H1 (cell line): Measurements from ENCODE around the gene TRAK1. TPM values are rescaled to one million over a fixed set of nuclear protein-coding genes. Genes with fewer than 3 reads are reported as not detected.

Experiments
- CTCF ChIA-PET: fragments of 300-600 bp; sonication (Branson Sonifier 250); formaldehyde crosslinking; loops from one replicate; lab custom pipeline; 2021; ENCODE audit not compliant: partially characterized antibody; lab: Charles Lee
- POLR2A ChIA-PET: fragments of 300-600 bp; sonication (Branson Sonifier 250); formaldehyde crosslinking; loops from one replicate; lab custom pipeline; 2021; ENCODE audit warnings: inconsistent platforms; ENCODE audit not compliant: partially characterized antibody; lab: Charles Lee
- DNase-seq, 2 experiments: peaks; one replicate each; pipeline versions ENCODE4 v3.0.0 to v3.0.0-alpha.2; 2010 to 2022; ENCODE audit warnings: low spot score in 2 of 2, low read depth in 1 of 2, mixed read lengths in 1 of 2
- FAIRE-seq: peaks from 2 replicates; lab custom pipeline; 2011; peaks lifted over from hg19 to GRCh38; lab: Jason Lieb, UNC
- H2AFZ ChIP-seq: 2 replicates; pipeline ENCODE4 v1.8.1; 2012; ENCODE audit warnings: low read length, inconsistent platforms
- H2AK5ac ChIP-seq: 2 replicates; pipeline ENCODE4 v1.6.1; 2013; ENCODE audit warnings: low read depth, low read length
- H2BK120ac ChIP-seq: replicated peaks from 2 replicates; pipeline ENCODE3; 2013; ENCODE audit warnings: low read depth, low read length, inconsistent platforms
- H2BK12ac ChIP-seq: 2 replicates; pipeline ENCODE4 v1.6.1; 2013; ENCODE audit warnings: low read depth, low read length
- H2BK15ac ChIP-seq: 2 replicates; pipeline ENCODE4 v1.6.1; 2013; ENCODE audit warnings: low read length
- H2BK20ac ChIP-seq: 2 replicates; pipeline ENCODE4 v1.6.1; 2013; ENCODE audit warnings: low read length
- H2BK5ac ChIP-seq: 2 replicates; pipeline ENCODE4 v1.6.1; 2013; ENCODE audit warnings: low read depth, low read length
- H3K14ac ChIP-seq: 2 replicates; pipeline ENCODE4 v1.6.1; 2013; ENCODE audit warnings: inconsistent platforms; ENCODE audit not compliant: insufficient read length
- H3K18ac ChIP-seq: 2 replicates; pipeline ENCODE4 v1.6.1; 2013; ENCODE audit warnings: low read length; ENCODE audit errors: extremely low read depth
- H3K23ac ChIP-seq: 2 replicates; pipeline ENCODE4 v1.6.1; 2013; ENCODE audit warnings: inconsistent platforms; ENCODE audit not compliant: insufficient read length
- H3K23me2 ChIP-seq: 2 replicates; pipeline ENCODE4 v1.6.1; 2013; ENCODE audit warnings: low read depth, low read length
- H3K27ac ChIP-seq: 2 replicates; pipeline ENCODE4 v1.6.1; 2011; ENCODE audit warnings: low read depth, low read length, inconsistent platforms
- H3K27me3 ChIP-seq, 4 experiments: replicated peaks in 1 of 4; 1 replicate in 1 of 4; 2 replicates in 3 of 4; pipeline versions ENCODE4 v1.6.1 to v1.8.1; 2011 to 2013; ENCODE audit warnings: low read length in 3 of 4, mild to moderate bottlenecking in 3 of 4, inconsistent platforms in 2 of 4, mixed read lengths in 2 of 4, moderate library complexity in 1 of 4; ENCODE audit not compliant: control insufficient read depth in 3 of 4, insufficient read depth in 3 of 4; ENCODE audit errors: extremely low read depth in 1 of 4
- H3K36me3 ChIP-seq, 4 experiments: 2 replicates each; pipeline versions ENCODE4 v1.6.1 to v1.8.1; 2011 to 2013; ENCODE audit warnings: mild to moderate bottlenecking in 4 of 4, low read length in 3 of 4, moderate library complexity in 2 of 4, control low read depth in 1 of 4, inconsistent platforms in 1 of 4; ENCODE audit not compliant: insufficient read depth in 4 of 4, control insufficient read depth in 2 of 4
- H3K4ac ChIP-seq: replicated peaks from 2 replicates; pipeline ENCODE3; 2013; ENCODE audit warnings: low read length, low read depth, mixed read lengths, inconsistent platforms; ENCODE audit not compliant: insufficient read length
- H3K4me1 ChIP-seq, 4 experiments: replicated peaks in 1 of 4; 1 replicate in 1 of 4; 2 replicates in 3 of 4; pipeline versions ENCODE4 v1.6.1 to v1.8.1; 2011 to 2013; ENCODE audit warnings: low read length in 3 of 4, inconsistent platforms in 2 of 4, mixed read lengths in 1 of 4; ENCODE audit not compliant: insufficient read depth in 4 of 4, control insufficient read depth in 3 of 4
- H3K4me2 ChIP-seq, 2 experiments: 2 replicates each; pipeline versions ENCODE4 v1.6.1 to v1.8.1; 2011 to 2013; ENCODE audit warnings: low read depth in 2 of 2, low read length in 2 of 2, control low read depth in 1 of 2, inconsistent platforms in 1 of 2, mild to moderate bottlenecking in 1 of 2; ENCODE audit not compliant: insufficient read depth in 1 of 2
- H3K4me3 ChIP-seq, 4 experiments: fragments of 200-600, 300-600 bp in 1 of 4; sonication (generic), shearing (Covaris generic), sonication (Bioruptor Twin) in 1 of 4; 2 replicates each; pipeline versions ENCODE4 v1.5.1 to v1.8.1; 2011 to 2016; ENCODE audit warnings: low read length in 4 of 4, low read depth in 3 of 4, control low read depth in 2 of 4, inconsistent platforms in 2 of 4, mild to moderate bottlenecking in 2 of 4, mixed read lengths in 1 of 4, moderate library complexity in 1 of 4; ENCODE audit not compliant: insufficient read depth in 2 of 4; ENCODE audit errors: extremely low read depth in 1 of 4
- H3K56ac ChIP-seq: replicated peaks from 2 replicates; pipeline ENCODE3; 2013; ENCODE audit warnings: low read depth, mild to moderate bottlenecking, mixed read lengths, low read length, inconsistent platforms; ENCODE audit not compliant: insufficient read length
- H3K79me1 ChIP-seq: 2 replicates; pipeline ENCODE4 v1.6.1; 2013; ENCODE audit warnings: low read depth, low read length, control low read depth
- H3K79me2 ChIP-seq, 2 experiments: 2 replicates each; pipeline versions ENCODE4 v1.6.1 to v1.8.1; 2012 to 2013; ENCODE audit warnings: low read length in 2 of 2, mild to moderate bottlenecking in 2 of 2, inconsistent platforms in 1 of 2; ENCODE audit not compliant: insufficient read depth in 2 of 2, control insufficient read depth in 1 of 2
- H3K9ac ChIP-seq, 4 experiments: replicated peaks in 1 of 4; 1 replicate in 1 of 4; 2 replicates in 3 of 4; pipeline versions ENCODE4 v1.6.1 to v1.8.1; 2011 to 2013; ENCODE audit warnings: low read depth in 3 of 4, low read length in 3 of 4, control low read depth in 2 of 4, mild to moderate bottlenecking in 2 of 4, moderate library complexity in 2 of 4, inconsistent platforms in 1 of 4; ENCODE audit errors: extremely low read depth in 1 of 4
- H3K9me3 ChIP-seq, 2 experiments: 2 replicates each; pipeline versions ENCODE4 v1.6.1 to v1.8.1; 2012 to 2013; ENCODE audit warnings: mild to moderate bottlenecking in 2 of 2, moderate library complexity in 2 of 2, control low read depth in 1 of 2, inconsistent platforms in 1 of 2, low read depth in 1 of 2, low read length in 1 of 2, mixed read lengths in 1 of 2; ENCODE audit not compliant: insufficient read depth in 2 of 2
- H4K20me1 ChIP-seq, 2 experiments: replicated peaks in 1 of 2; 2 replicates each; pipeline versions ENCODE3 to v1.8.1; 2011 to 2013; ENCODE audit warnings: inconsistent platforms in 2 of 2, low read length in 2 of 2, mild to moderate bottlenecking in 1 of 2; ENCODE audit not compliant: insufficient read depth in 2 of 2, control insufficient read depth in 1 of 2
- H4K5ac ChIP-seq: 2 replicates; pipeline ENCODE4 v1.6.1; 2013; ENCODE audit warnings: low read length, low read depth, mixed read lengths, inconsistent platforms; ENCODE audit not compliant: insufficient read length
- H4K8ac ChIP-seq: 2 replicates; pipeline ENCODE4 v1.8.0; 2013; ENCODE audit warnings: mild to moderate bottlenecking, moderate library complexity, low read length, inconsistent platforms; ENCODE audit not compliant: insufficient read depth; ENCODE audit errors: extremely low read depth
- H4K91ac ChIP-seq: replicated peaks from 2 replicates; pipeline ENCODE3; 2013; ENCODE audit warnings: low read length, mixed read lengths, inconsistent platforms; ENCODE audit not compliant: insufficient read length
- POLR2AphosphoS5 ChIP-seq: IDR thresholded peaks from 2 replicates; pipeline ENCODE4 v1.6.1; 2011; ENCODE audit warnings: low read depth, low read length
- RNF2 ChIP-seq: fragments of 200-900, 300-1000 bp; sonication (generic); IDR thresholded peaks from 2 replicates; pipeline ENCODE4 v1.7.1; 2016; ENCODE audit warnings: borderline replicate concordance, low read depth, mild to moderate bottlenecking, antibody characterized with exemption, low read length; ENCODE audit not compliant: poor library complexity, severe bottlenecking; ENCODE audit errors: missing control alignments
- WGBS, 2 experiments: shearing (Covaris generic) in 1 of 2; methylation state at CpG; one replicate each; pipeline versions ENCODE4 v1.1.6 to v1.1.7; 2013 to 2015; ENCODE audit warnings: low lambda C conversion rate in 2 of 2, mixed read lengths in 2 of 2, inconsistent platforms in 1 of 2, low coverage in 1 of 2, missing lambda C conversion rate in 1 of 2; ENCODE audit not compliant: insufficient replicate concordance in 2 of 2, insufficient coverage in 1 of 2, insufficient read length in 1 of 2; ENCODE audit errors: extremely low coverage in 1 of 2, missing lambda C conversion rate in 1 of 2; 5-methylcytosine and 5-hydroxymethylcytosine counted together
- polyA plus RNA-seq, 7 experiments: library from polyadenylated mRNA; depleted of rRNA in 3 of 7; stranded (reverse) in 5 of 7; unstranded in 2 of 7; fragments of >200 nt in 5 of 7; fragments of 200-250 nt in 2 of 7; gene quantifications; 1 replicate in 5 of 7; 2 replicates in 1 of 7; 4 replicates in 1 of 7; pipeline versions ENCODE4 v1.2.1 to v1.2.3, GENCODE V29; 2011 to 2013; ENCODE audit warnings: missing spikeins in 2 of 7, mixed read lengths in 2 of 7
- total RNA-seq: library from RNA; stranded (reverse); fragmentation: NEBNext Ultra II Directional; extraction: Animal tissue kit (Norgen Biotek cat#: 25700); gene quantifications from 2 replicates; pipeline ENCODE4 v1.2.1, GENCODE V29; 2021

TRAK1 gene
- total and polyA plus RNA-seq, 2 of the 8 experiments (the other 6 are each of a cell fraction or from before 2014, with no cell fraction given): 21.3 to 32.7 TPM

DNA sequence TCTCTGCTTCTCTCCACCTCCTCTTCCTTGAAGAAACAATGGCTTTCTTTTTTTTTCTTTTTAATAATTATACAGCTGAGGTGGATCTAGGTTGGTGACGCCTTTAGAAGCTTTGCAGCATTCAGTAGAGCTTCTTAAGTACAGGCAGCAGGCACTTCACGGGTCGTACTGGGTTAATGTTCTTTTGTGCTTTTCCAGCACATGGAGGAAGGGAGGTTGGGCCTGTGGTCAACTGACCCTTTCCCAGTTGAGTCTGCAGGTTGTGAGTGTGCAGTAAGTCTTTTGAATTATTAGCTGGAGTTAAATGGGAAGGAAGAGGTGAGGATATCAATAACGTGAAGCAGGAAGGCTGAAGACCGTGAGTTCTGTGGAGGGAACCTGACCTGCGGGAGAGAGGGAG lies 7.0 kb downstream of the TRAK1 start:
- 0 out of 2 replicates have a peak overlapping the region, but pooled peaks have one; percentile 53 for H3K18ac ChIP-seq
- no peak overlapping the region for H4K91ac ChIP-seq
- no peak overlapping the region for H2BK20ac ChIP-seq
- WGBS, 2 experiments: 83% methylated on average over 6 of the region's 6 CpGs; no CpG with 5 or more reads in 1 of the 2 experiments
- no peaks in the 10 kb centered on the region for H3K23me2 ChIP-seq
- no peak overlapping the region for H4K8ac ChIP-seq
- H3K56ac ChIP-seq: no peak overlapping the region
- H3K36me3 ChIP-seq: no peaks in the 10 kb centered on the region; a peak in 1 of 8 replicates
- no peak overlapping the region for H3K14ac ChIP-seq
- H3K79me2 ChIP-seq: no peaks in the 10 kb centered on the region
- H3K27ac ChIP-seq: no peak overlapping the region
- H2BK15ac ChIP-seq: no peak overlapping the region
- H2AFZ ChIP-seq: no peak overlapping the region
- no peak overlapping the region for H3K23ac ChIP-seq
- no peaks in the 10 kb centered on the region for H3K27me3 ChIP-seq
- ChIA-PET CTCF (interaction anchor here (0.7 to 5.4 kb wide), 23 partner anchors 16 to 979 kb away, joined by 3 to 46 read pairs (median 10); partner anchors contain the start of gene ULK4), POLR2A (interaction anchor here (1.4 kb wide), 1 partner anchor 109 kb away, joined by 3 read pairs; no protein-coding TSS in a partner anchor)
- H3K9me3 ChIP-seq: no peaks in the 10 kb centered on the region
- peaks cover 2 to 8% (median 3%) of the 10 kb centered on the region in 4 experiments; a peak in 4 of 7 replicates for H3K4me1 ChIP-seq
- H4K5ac ChIP-seq: no peak overlapping the region
- peak overlapping the region; percentile 16 for H3K4ac ChIP-seq
- H3K4me3 ChIP-seq: no peak overlapping the region
- FAIRE-seq (no peak), DNase-seq (no peak)
- no peaks in the 10 kb centered on the region; the same call in 1 of the 2 replicates for H3K79me1 ChIP-seq
- H2BK12ac ChIP-seq: peak overlapping the region; percentile 42; the same call in 1 of the 2 replicates
- H2BK5ac ChIP-seq: peak overlapping the region; percentile 40; the same call in 1 of the 2 replicates
- H2BK120ac ChIP-seq: no peak overlapping the region
- 0 out of 2 replicates have a peak overlapping the region, but pooled peaks have one; percentile 32 for H2AK5ac ChIP-seq
- no peak for TF ChIP-seq RNF2
- TF ChIP-seq POLR2AphosphoS5: no peak
- H3K4me2 ChIP-seq: no peak overlapping the region
- no peaks in the 10 kb centered on the region for H4K20me1 ChIP-seq
- no peak overlapping the region for H3K9ac ChIP-seq
